Activated CD4-positive, alpha-beta T cell treated with anti-CD3 and anti-CD28 coated beads, Interleukin-2, amount 50 U/mL, for 1 hour (primary cell): ENCODE results near the gene NBEAL2.

ENCODE experiments used
- DNase-seq: peaks from one replicate; pipeline ENCODE4 v3.0.0-alpha.2; 2020

NBEAL2 gene

GRCh38 chr3:46965151-46965550, 14.3 kb upstream of the NBEAL2 start:
- no peak for DNase-seq

DNA sequence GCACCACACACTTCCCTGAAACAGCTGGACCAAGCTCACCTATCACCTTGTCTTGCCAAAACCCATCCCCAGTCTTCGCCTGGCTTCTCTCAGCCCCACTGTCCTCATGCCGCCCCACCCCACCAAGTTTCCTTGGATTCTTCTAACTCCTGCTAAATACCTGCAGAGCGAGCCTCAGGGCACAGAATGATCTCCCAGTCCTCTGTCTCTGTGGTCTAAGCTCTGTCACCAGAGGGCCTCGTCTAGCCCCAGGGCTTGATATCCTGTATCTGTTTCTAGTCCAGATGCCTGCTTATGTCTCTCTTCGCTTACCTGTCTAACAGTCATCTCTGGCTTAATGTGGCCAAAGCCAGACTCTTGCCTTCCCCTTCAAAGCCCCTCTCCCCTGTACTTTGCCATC, 12.7 kb upstream of the NBEAL2 start:
- DNase-seq: no peak

GRCh38 chr3:46968783-46969428, 10.6 kb upstream of the NBEAL2 start:
- DNase-seq: no peak

GRCh38 chr3:46970391-46971091, 8.9 kb upstream of the NBEAL2 start:
- no peak for DNase-seq

DNA sequence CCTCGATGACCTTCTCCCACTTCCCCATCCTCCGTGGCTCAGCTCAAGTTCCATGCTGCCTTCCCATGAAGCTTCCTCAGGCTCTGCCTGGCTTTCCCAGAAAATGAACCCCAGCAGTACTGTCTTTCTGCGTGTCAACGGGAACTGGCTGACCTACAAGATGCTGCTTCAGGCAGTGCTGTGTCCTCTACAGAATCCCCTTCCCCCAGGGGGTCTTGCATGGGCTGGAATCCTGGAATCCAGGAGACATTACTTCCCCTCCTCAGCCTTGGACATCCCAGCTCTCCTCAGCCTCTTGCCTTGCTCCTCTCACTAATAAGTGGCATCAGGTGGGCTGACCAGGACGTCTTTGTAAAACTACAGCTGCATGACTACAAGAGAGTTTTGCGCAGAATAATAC, 8.3 kb upstream of the NBEAL2 start:
- no peak for DNase-seq

DNA sequence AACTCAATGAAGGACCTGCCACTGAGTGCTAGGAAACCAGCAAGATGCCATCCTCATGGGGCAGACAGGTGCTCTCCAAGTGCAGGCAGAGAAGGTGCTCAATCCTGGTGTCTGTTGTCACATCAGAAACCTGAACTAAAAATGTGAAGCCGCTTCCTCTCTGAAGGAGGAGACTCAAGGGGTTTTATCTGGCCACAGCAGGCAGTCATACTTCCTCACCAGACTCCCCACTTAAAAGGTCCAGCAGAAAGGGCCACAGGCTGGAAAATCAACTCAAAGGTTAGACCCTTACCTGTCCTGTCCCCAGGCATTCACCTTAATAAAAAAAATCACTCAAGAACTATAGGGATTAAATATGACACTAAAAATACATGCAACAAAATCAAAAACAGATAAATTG, 7.7 kb upstream of the NBEAL2 start:
- DNase-seq: no peak

- no peak for DNase-seq
These were observed 7.1 kb upstream of the NBEAL2 start for GRCh38 chr3:46972396-46972795.

- DNase-seq: no peak
These were observed 4.9 kb upstream of the NBEAL2 start for GRCh38 chr3:46974421-46975171.

GRCh38 chr3:46976326-46977190, 2.9 kb upstream of the NBEAL2 start, which contains the start of gene CCDC12:
Gene CCDC12, minus strand, starts transcription at chr3:46976745. Its CDS starts 13 bp downstream, at chr3:46976732.
- DNase-seq: peak; percentile 85

DNA sequence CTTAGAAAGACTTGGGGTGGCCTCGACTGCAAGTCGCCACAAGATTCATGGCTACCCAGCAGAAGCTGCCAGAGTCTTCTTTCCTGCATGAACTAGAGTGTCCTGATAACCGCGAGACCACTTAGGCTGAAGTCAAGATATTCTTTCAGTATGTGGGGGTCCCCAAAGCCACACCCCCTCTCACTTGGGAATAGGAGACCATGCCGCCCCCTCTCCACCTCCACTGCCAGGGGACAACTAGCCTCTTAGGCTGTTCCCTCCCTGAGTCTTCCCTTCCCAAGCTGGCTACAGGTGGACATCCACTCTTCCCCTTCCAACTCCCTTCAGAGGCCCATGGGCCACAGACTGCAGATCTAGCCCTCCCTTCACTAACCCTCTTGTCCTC, 1.7 kb upstream of the NBEAL2 start:
- DNase-seq: no peak

DNA sequence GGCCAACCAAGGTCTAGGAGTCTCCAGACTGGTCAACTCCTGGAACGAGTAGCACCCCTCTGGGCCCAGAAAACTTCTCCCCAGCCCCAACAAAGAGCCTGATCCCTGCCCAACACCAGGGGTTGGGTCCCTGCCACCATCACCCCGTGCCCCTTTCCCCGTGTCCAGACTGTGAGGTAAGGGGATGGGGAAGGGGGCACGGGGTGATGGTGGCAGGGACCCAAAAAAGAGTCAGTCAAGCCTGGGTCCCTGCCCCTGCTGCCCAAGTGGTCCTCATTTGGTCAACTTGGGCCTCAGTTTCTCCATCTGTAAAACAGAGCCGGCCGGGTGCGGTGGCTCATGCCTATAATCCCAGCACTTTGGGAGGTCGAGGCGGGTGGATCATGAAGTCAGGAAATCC, 1.1 kb upstream of the NBEAL2 start:
- no peak for DNase-seq

- no peak for DNase-seq
These were observed 562 bp downstream of the NBEAL2 start for GRCh38 chr3:46979958-46980497.

DNA sequence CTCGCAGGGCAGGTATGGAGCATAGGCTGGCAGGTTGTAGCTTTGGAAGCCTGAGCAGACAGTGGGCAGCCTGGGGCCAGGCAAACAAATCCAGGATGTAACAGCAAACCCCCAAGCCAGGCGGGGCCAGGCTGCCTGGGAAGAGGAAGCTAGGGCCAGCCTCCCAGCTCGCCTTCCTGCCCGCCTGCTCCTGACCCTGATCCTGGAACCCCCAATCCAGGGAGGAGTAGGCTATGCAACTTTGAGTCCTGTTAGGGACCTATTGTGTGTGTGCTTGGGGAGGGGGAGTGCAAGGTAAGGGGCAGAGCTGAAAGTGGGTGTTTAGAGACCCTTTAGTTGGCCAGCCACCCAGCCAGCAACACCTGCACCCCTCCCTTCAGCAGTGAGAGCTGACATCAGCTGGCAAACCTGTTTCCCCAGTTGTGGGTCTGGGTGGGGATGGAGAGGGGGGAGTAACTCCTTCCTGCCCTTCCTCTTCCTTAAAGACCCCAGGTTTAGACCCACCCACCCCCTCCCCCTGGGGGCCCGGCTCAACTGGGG, 2.5 kb downstream of the NBEAL2 start:
- DNase-seq: no peak

DNA sequence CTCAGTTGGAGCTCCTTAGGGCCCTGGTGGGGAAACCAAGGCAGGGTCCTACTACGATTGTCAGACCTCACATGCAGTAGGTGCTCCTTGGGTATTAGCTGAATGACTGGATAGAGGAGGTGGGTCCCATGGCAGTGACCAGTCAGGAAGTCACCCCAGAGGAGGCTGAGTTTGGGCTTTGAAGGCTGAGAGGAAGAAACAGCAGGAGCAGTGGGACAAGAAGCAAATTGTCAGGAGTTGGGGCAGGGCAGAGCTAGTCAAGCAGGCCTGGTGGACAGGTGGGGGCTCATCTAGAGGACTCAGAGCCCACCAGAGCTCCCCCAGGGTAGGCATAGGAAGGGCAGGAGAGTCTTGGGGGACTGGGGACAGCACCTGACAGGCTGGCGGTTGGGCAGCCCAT, 3.1 kb downstream of the NBEAL2 start:
- no peak for DNase-seq

GRCh38 chr3:46984591-46985459, 5.4 kb downstream of the NBEAL2 start:
- DNase-seq: no peak

GRCh38 chr3:46985588-46985987, 6.1 kb downstream of the NBEAL2 start:
- DNase-seq: no peak

DNA sequence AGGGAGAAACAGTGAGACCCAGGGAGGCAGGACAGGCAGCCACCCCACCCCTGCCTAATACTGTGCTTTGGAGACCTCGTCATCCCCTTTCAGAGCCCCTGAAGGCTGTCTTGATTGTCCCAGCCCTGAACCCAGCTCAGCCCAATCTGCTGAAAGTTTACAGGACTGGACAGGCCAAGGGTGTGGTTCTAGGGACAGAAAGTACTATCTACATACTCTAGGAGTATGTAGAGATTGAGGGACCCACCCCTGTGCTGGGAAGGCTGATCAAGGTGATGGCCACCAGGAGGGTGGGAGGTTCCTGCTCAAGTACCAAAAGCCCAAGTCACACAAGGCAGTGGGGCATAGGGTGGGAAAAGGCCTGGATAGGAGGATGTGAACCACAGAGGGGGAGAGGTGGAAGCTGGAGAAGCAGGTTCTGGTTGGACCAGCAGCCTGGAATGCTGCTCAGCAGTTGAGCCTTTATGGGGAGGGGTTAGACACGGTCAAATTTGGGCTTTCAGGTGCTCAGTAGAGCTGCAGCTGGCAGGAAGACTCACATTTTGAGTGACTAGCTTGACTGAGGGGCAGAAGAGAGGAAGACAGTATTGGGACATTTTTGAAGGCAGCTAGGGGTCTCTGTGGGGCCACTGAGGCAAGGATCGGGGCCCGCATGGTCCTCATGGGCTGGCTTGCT, 6.7 kb downstream of the NBEAL2 start:
- DNase-seq: no peak

DNA sequence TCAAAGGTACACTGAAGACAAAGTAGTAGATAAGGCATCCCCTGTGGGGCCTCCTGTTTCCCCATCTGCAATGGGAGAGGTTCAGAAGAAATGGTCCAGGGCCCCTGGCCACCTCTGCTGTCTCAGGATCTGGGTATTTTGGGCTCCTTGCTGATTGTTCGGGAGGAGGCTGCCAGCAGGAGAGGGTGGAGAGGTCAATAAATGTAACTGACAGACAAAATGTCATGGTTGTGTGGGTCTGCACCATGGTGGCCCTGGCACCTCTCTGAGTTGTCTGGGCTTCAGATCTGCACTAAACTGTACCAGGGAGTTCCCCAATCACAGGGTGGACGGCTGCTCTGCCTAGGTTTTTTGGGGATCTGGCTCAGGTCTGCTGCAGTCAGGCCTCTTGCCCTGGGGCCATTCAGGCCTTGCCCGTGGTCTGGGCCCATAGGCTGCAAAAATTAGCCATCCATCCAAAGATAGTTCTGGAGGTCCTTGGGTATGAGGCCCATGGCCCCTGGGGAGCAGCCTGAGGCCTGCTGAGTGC, 7.4 kb downstream of the NBEAL2 start:
- no peak for DNase-seq

DNA sequence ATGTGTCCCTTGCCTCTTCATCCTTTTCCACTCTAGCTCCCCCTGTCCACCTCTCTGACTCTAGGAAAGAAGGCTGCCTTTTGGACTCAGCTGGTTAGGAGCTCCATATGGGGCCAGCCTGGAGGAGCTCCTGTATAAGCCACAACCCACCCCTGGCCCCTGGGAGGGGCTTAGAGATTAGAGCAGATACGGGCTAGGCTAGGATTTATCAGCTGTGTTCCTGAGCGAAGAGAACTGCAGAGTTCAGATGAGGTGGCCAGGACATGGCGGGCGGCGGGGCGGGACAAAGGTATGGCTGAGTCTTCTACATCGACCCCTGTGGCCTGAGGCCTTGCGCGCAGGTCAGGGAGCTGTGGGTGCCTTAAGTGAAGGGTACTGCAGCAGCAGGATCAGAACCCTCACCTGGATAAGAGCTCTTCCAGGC, 7.9 kb downstream of the NBEAL2 start:
- no peak for DNase-seq

DNA sequence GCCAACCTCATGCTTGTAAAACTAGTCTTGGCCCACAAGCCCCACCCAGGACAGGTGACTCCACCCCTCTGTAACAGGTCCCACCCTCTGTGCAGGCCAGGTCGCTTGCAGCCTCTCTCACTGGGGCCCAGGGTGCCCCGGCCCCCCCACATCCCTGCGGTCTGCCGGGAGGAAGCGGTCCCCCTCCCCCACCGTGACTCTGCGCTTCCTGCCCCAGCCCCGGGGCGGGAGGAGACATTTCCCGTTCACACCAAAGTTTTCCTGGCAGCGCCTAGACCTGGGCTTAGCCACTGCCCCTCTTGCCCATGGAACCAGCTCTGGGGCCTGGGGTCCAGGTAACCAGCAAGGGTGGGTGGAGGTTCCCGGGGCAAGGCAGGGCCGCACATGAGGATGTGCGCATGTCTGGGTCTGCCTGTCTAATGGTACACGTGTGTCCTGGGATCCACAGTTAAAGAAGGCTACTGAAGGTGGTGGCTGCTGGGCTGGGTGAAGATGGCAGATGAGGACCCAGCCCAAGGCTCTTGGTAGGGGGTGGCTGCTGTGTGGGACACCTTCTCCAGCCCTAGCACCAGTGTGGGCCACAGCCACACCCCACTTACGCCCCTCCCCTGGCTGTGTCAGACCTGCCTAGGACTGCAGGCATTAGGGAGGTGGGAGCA, 8.4 kb downstream of the NBEAL2 start:
- peak; percentile 86 for DNase-seq
